Activated CD4-positive, alpha-beta T cell treated with anti-CD3 and anti-CD28 coated beads, Interleukin-2, Interleukin-6, amounts not matched to agents 100 ng/mL and 50 ng/mL, durations not matched to agents 16 hours and 8 hours (primary cell): ENCODE measurements around the gene FCAR.
"Not testable (repeated sequence)": the region's sequence is repeated elsewhere in the genome, so short reads cannot be mapped to it uniquely, and the experiment has no call there.

Experiments used
- DNase-seq: peaks from one replicate; pipeline ENCODE4 v3.0.0-alpha.2; 2020

Gene FCAR

GRCh38 chr19:54896036-54896435 is 22.0 kb downstream of the FCAR start:
- no peak for DNase-seq

DNA sequence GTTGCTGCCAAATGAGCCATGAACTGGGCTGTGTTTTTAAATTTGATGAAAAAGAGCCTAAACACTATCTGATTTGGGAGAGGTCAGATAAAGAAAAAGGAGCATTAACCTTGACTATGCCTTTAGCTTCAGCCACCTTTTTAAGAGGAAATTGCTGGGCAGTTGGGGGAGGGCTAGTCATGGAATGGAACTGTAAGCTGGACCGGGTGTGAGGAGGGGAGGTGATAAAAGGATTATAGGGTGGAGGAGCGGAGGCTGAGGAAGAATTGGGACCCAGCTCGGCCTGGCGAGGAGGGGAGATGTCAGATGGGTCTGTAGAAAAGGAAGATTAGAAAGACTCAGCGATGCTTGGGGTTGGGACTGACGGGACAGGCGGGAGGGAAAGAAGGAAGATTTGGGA is 24.6 kb downstream of the FCAR start:
- DNase-seq = not testable (repeated sequence)

DNA sequence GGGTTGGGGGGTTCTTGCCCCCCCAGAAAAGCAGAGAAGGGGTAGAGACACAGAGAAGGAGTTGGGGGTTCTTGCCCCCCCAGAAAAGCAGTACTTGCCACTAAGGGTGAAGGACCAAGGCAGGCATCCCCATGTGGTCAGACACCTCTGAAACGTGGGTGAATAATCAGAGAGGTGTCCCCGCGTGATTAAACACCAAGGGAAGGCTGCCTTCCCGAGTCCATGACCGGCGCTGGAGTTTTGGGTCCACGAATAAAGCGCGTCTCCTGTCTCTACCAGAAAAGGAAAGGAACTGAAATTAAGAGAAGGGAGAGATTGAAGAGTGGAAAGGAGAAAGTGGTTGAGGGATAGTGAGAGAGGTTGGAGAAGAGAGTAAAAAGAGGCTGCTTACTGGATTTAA is 25.6 kb downstream of the FCAR start:
- not testable (repeated sequence) for DNase-seq

GRCh38 chr19:54901153-54901552 is 27.1 kb downstream of the FCAR start:
- not testable (repeated sequence) for DNase-seq

DNA sequence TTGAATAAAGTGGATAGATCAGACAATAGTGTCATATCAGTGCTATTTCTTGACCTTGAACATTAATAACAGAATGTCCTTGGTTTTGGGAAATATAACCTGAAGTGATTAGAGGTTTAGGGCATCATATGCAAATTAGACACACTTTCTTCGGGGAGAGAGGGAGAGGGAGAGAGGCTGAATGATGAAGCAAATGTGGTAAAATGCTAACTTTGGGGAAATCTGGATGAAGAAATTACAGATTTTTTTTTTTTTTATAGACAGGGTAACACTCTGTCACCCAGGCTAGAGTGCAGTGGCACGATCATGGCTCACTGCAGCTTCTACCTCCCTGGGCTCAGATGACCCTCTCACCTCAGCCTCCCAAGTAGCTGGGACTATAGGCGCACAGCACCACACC is 28.0 kb downstream of the FCAR start:
- no peak for DNase-seq

DNA sequence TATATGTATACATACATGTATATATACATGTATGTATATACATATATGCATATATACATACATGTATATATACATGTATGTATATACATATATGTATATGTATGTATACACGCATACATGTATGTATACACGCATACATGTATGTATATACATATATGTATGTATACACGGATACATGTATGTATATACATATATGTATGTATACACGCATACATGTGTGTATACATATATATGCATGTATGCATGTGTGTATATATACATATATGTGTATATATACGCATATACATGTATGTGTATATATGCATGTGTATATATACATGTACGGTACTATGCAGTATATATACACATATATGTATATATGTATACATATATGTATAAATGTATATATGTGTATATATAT is 29.3 kb downstream of the FCAR start:
- no peak for DNase-seq

DNA sequence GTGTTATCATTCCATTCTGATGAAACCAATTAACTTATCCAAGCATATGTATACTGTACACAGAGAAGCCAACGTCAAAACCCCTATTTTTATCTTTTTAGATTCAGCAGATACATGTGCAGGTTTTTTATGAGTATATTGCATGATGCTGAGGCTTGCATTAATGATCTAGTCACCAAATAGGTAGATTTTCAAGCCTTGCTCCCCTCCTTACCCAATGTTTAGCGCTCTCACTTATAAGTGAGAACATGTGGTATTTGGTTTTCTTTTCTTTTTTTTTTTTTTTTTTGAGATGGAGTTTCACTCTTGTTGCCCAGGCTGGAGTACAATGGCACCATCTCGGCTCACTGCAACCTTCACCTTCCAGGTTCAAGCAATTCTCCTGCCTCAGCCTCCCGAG is 30.2 kb downstream of the FCAR start:
- not testable (repeated sequence) for DNase-seq

- DNase-seq = no peak
Measured at GRCh38 chr19:54905421-54905802, 31.4 kb downstream of the FCAR start.

- DNase-seq = no peak
Measured at GRCh38 chr19:54905803-54906511, 31.9 kb downstream of the FCAR start, which contains the start of gene NCR1. TSS of gene NCR1 (plus strand) at chr19:54906148. CDS start at chr19:54906188, 40 bp downstream.

GRCh38 chr19:54906819-54907218 is 32.8 kb downstream of the FCAR start:
- DNase-seq = no peak

DNA sequence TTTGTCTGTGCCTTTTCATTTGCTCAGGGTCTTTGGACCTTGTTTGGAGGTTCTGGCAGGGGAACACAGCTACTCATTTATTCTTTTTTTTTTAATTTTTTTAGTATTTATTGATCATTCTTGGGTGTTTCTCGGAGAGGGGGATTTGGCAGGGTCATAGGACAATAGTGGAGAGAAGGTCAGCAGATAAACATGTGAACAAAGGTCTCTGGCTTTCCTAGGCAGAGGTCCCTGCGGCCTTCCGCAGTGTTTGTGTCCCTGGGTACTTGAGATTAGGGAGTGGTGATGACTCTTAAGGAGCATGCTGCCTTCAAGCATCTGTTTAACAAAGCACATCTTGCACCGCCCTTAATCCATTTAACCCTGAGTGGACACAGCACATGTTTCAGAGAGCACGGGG is 33.9 kb downstream of the FCAR start:
- DNase-seq = not testable (repeated sequence)

GRCh38 chr19:54916822-54917221 is 42.8 kb downstream of the FCAR start:
- DNase-seq = no peak

DNA sequence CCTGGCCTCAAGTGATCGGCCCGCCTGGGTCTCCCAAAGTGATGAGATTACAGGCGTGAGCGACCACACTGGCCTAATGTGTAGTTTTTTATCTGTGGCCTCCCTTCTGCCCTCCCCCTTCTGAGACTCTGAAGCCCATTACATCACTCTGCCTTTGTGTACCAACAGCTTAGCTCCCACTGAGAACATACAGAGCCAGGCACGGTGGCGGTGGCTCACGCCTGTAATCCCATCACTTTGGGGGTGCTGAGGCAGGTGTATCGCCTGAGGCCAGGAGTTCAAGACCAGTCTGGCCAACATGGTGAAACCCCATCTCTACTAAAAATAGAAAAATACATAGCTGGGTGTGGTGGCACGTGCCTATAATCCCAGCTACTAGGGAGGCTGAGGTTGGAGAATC is 44.5 kb downstream of the FCAR start:
- DNase-seq = no peak

- DNase-seq = not testable (repeated sequence)
Measured at GRCh38 chr19:54919646-54920563, 45.9 kb downstream of the FCAR start.

GRCh38 chr19:54921082-54921481 is 47.0 kb downstream of the FCAR start:
- no peak for DNase-seq

DNA sequence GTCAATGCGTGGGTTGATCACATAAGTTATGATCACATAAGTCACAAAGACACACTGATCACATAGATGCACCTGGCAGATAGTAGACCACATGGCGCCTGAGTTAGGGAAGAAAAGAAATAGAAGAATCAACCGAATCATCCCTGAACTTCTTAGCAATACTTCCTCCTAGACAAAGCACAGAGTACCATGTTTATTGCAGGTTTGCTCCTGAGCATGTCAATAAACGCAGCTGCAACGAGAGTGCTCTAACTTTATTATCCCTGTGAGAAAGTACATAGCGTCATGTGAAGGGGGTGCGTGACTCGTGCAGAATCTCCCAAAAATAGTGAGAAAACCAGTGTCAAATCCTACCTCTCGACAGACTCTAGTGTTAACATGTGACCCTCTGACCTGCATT is 49.2 kb downstream of the FCAR start:
- no peak for DNase-seq

- DNase-seq = no peak
Measured at GRCh38 chr19:54928299-54928698, 54.3 kb downstream of the FCAR start.

DNA sequence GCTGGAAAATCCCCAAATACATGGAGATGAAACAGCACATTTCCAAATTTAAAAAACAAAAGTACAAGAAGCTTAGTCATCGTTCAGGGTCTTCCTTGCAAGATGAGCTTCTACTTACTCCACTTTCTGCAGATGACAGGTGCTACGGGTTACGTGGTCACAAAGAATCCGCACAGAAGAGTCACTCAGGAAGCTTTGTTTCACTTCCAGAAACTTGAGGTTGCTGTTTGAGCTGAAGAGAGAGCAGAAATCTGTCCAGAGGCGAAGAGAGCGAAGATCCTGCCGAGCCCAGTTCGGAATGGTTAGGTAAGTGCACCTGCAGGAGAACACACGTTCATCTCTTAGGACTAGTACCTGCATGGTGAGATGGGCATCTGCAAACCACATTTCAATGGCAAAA is 63.9 kb downstream of the FCAR start:
- DNase-seq = peak; percentile 57

DNA sequence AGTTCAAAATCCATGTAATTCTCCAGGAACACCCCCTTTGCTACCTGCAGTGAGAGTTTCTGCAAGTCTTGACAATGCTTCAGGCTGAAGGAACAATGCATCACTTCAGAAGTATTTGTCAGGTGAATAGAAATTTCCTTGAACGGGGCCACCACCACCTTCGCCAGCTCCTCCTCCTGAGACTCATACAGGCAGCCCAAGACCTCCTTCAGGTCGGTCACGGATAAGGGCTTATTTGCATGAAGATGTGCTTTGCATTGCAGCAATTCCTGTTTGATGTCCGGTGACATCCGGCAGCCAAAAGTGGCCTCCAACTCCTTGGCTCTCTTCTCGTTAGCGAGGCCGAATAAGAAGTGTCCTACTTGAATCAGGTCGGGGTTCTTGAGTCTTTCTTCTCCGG is 64.9 kb downstream of the FCAR start:
- no peak for DNase-seq

- DNase-seq = not testable (repeated sequence)
Measured at GRCh38 chr19:54939538-54939937, 65.5 kb downstream of the FCAR start.
